ENCODE data around the gene TTF1. TPM values are rescaled to one million over a fixed set of nuclear protein-coding genes. Genes with fewer than 3 reads are reported as not detected.

TTF1 gene
- total and polyA plus RNA-seq, 2 of the 13 experiments (the other 11 are each of a cell fraction or from before 2014, with no cell fraction given) = 3.4 to 9.8 TPM

DNA sequence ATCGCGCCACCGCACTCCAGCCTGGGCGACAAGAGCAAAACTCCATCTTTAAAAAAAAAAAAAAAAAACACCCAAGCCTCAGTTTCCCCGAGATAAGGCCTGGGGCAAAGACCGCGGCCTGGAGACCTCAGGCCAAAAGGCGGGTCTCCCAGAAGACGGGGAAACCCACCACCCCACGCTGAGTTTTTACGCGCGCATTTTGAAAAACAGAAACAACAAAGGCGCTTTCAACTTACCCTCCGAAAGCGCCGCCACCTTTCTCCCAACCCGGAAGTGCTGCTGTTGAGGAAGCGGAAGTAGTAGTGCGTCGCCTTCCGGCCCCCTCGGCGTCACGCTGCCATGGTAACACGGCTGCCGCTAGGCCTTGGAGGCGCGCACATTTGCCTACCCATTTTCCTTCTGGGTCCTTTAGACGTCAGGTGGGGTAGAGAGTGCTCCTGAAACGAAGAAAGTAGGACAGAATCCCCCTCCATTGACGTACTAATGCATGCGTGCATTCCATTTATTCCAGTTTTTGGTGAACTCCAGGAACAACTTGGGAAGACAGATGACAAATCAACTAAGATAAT is at the start of gene TTF1 (continued):
- TF ChIP-seq, protein P1, sequence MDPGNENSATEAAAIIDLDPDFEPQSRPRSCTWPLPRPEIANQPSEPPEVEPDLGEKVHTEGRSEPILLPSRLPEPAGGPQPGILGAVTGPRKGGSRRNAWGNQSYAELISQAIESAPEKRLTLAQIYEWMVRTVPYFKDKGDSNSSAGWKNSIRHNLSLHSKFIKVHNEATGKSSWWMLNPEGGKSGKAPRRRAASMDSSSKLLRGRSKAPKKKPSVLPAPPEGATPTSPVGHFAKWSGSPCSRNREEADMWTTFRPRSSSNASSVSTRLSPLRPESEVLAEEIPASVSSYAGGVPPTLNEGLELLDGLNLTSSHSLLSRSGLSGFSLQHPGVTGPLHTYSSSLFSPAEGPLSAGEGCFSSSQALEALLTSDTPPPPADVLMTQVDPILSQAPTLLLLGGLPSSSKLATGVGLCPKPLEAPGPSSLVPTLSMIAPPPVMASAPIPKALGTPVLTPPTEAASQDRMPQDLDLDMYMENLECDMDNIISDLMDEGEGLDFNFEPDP (CRISPR knock-in tag; conservative IDR thresholded peaks at IDR 0.05) = no peak
- TF ChIP-seq ZNF17 (CRISPR knock-in tag; IDR thresholded peaks at IDR 0.05) (no peak), MAFG (CRISPR knock-in tag; IDR thresholded peaks at IDR 0.05) (no peak), SUZ12 (IDR thresholded peaks at IDR 0.05; ENCODE audit: low read depth, low read length) (no peak), ZNF296 (CRISPR knock-in tag; conservative IDR thresholded peaks at IDR 0.05) (no peak), IKZF4 (CRISPR knock-in tag; IDR thresholded peaks at IDR 0.05; ENCODE audit: borderline replicate concordance, low read depth, not compliant biosample characterization) (no peak), ISX (CRISPR knock-in tag; conservative IDR thresholded peaks at IDR 0.05) (no peak)
- TF ChIP-seq, protein P2, sequence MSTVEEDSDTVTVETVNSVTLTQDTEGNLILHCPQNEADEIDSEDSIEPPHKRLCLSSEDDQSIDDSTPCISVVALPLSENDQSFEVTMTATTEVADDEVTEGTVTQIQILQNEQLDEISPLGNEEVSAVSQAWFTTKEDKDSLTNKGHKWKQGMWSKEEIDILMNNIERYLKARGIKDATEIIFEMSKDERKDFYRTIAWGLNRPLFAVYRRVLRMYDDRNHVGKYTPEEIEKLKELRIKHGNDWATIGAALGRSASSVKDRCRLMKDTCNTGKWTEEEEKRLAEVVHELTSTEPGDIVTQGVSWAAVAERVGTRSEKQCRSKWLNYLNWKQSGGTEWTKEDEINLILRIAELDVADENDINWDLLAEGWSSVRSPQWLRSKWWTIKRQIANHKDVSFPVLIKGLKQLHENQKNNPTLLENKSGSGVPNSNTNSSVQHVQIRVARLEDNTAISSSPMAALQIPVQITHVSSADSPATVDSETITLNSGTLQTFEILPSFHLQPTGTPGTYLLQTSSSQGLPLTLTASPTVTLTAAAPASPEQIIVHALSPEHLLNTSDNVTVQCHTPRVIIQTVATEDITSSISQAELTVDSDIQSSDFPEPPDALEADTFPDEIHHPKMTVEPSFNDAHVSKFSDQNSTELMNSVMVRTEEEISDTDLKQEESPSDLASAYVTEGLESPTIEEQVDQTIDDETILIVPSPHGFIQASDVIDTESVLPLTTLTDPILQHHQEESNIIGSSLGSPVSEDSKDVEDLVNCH (CRISPR knock-in tag; IDR thresholded peaks at IDR 0.05) = no peak
- TF ChIP-seq, protein P3, sequence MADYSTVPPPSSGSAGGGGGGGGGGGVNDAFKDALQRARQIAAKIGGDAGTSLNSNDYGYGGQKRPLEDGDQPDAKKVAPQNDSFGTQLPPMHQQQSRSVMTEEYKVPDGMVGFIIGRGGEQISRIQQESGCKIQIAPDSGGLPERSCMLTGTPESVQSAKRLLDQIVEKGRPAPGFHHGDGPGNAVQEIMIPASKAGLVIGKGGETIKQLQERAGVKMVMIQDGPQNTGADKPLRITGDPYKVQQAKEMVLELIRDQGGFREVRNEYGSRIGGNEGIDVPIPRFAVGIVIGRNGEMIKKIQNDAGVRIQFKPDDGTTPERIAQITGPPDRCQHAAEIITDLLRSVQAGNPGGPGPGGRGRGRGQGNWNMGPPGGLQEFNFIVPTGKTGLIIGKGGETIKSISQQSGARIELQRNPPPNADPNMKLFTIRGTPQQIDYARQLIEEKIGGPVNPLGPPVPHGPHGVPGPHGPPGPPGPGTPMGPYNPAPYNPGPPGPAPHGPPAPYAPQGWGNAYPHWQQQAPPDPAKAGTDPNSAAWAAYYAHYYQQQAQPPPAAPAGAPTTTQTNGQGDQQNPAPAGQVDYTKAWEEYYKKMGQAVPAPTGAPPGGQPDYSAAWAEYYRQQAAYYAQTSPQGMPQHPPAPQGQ (CRISPR knock-in tag; IDR thresholded peaks at IDR 0.05; ENCODE audit: borderline replicate concordance) = no peak
- TF ChIP-seq, protein P4, sequence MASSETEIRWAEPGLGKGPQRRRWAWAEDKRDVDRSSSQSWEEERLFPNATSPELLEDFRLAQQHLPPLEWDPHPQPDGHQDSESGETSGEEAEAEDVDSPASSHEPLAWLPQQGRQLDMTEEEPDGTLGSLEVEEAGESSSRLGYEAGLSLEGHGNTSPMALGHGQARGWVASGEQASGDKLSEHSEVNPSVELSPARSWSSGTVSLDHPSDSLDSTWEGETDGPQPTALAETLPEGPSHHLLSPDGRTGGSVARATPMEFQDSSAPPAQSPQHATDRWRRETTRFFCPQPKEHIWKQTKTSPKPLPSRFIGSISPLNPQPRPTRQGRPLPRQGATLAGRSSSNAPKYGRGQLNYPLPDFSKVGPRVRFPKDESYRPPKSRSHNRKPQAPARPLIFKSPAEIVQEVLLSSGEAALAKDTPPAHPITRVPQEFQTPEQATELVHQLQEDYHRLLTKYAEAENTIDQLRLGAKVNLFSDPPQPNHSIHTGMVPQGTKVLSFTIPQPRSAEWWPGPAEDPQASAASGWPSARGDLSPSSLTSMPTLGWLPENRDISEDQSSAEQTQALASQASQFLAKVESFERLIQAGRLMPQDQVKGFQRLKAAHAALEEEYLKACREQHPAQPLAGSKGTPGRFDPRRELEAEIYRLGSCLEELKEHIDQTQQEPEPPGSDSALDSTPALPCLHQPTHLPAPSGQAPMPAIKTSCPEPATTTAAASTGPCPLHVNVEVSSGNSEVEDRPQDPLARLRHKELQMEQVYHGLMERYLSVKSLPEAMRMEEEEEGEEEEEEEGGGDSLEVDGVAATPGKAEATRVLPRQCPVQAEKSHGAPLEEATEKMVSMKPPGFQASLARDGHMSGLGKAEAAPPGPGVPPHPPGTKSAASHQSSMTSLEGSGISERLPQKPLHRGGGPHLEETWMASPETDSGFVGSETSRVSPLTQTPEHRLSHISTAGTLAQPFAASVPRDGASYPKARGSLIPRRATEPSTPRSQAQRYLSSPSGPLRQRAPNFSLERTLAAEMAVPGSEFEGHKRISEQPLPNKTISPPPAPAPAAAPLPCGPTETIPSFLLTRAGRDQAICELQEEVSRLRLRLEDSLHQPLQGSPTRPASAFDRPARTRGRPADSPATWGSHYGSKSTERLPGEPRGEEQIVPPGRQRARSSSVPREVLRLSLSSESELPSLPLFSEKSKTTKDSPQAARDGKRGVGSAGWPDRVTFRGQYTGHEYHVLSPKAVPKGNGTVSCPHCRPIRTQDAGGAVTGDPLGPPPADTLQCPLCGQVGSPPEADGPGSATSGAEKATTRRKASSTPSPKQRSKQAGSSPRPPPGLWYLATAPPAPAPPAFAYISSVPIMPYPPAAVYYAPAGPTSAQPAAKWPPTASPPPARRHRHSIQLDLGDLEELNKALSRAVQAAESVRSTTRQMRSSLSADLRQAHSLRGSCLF (CRISPR knock-in tag; IDR thresholded peaks at IDR 0.05; ENCODE audit: borderline replicate concordance) = no peak
- TF ChIP-seq, protein P5, sequence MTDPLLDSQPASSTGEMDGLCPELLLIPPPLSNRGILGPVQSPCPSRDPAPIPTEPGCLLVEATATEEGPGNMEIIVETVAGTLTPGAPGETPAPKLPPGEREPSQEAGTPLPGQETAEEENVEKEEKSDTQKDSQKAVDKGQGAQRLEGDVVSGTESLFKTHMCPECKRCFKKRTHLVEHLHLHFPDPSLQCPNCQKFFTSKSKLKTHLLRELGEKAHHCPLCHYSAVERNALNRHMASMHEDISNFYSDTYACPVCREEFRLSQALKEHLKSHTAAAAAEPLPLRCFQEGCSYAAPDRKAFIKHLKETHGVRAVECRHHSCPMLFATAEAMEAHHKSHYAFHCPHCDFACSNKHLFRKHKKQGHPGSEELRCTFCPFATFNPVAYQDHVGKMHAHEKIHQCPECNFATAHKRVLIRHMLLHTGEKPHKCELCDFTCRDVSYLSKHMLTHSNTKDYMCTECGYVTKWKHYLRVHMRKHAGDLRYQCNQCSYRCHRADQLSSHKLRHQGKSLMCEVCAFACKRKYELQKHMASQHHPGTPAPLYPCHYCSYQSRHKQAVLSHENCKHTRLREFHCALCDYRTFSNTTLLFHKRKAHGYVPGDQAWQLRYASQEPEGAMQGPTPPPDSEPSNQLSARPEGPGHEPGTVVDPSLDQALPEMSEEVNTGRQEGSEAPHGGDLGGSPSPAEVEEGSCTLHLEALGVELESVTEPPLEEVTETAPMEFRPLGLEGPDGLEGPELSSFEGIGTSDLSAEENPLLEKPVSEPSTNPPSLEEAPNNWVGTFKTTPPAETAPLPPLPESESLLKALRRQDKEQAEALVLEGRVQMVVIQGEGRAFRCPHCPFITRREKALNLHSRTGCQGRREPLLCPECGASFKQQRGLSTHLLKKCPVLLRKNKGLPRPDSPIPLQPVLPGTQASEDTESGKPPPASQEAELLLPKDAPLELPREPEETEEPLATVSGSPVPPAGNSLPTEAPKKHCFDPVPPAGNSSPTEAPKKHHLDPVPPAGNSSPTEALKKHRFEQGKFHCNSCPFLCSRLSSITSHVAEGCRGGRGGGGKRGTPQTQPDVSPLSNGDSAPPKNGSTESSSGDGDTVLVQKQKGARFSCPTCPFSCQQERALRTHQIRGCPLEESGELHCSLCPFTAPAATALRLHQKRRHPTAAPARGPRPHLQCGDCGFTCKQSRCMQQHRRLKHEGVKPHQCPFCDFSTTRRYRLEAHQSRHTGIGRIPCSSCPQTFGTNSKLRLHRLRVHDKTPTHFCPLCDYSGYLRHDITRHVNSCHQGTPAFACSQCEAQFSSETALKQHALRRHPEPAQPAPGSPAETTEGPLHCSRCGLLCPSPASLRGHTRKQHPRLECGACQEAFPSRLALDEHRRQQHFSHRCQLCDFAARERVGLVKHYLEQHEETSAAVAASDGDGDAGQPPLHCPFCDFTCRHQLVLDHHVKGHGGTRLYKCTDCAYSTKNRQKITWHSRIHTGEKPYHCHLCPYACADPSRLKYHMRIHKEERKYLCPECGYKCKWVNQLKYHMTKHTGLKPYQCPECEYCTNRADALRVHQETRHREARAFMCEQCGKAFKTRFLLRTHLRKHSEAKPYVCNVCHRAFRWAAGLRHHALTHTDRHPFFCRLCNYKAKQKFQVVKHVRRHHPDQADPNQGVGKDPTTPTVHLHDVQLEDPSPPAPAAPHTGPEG (CRISPR knock-in tag; IDR thresholded peaks at IDR 0.05) = no peak

Data from HepG2 (cell line).